Vagina (tissue), 2 donors: ENCODE results near the gene KPNB1.

Source experiments
- CTCF ChIP-seq, 3 experiments: fragments of 450-650 bp in 2 of 3; fragments of 200-600 bp in 1 of 3; sonication (generic) in 1 of 3; IDR thresholded peaks; one replicate each; pipeline ENCODE4 v1.5.1; 2017 to 2019; ENCODE audit warnings: antibody characterized with exemption in 3 of 3, mild to moderate bottlenecking in 2 of 3, moderate library complexity in 2 of 3
- POLR2AphosphoS5 ChIP-seq, 2 donors: sonication (generic); formaldehyde crosslinking; IDR thresholded peaks; one replicate each; pipeline ENCODE4 v1.9.0; 2017; ENCODE audit warnings: antibody characterized with exemption in 2 of 2, mild to moderate bottlenecking in 2 of 2, low read depth in 1 of 2; ENCODE audit not compliant: insufficient read depth in 1 of 2

- TF ChIP-seq CTCF (IDR thresholded peaks at IDR 0.05): no peak
- no peak for TF ChIP-seq POLR2AphosphoS5 (IDR thresholded peaks at IDR 0.05; ENCODE audit: insufficient read depth in 1 of 2, low read depth in 1 of 2)
Measured at GRCh38 chr17:47713980-47714700, 64.4 kb downstream of the KPNB1 start.
